Panc1 (cell line): ENCODE data around the gene PELI1.

Source experiments
- POLR2AphosphoS5 ChIP-seq: IDR thresholded peaks from 2 replicates; pipeline ENCODE4 v1.6.1; 2012; ENCODE audit warnings: mild to moderate bottlenecking, low read depth, low read length, moderate library complexity
- SIN3A ChIP-seq: IDR thresholded peaks from 2 replicates; pipeline ENCODE4 v1.6.1; 2012; ENCODE audit warnings: low read depth, mild to moderate bottlenecking, low read length, moderate library complexity, borderline replicate concordance; ENCODE audit not compliant: insufficient read depth
- TF ChIP-seq, protein P1 (sequence below): fragments of 450-650 bp; IDR thresholded peaks from 2 replicates; pipeline ENCODE4 v1.5.1; 2017; ENCODE audit warnings: mild to moderate bottlenecking

GRCh38 chr2:64101141-64101591 lies 43.1 kb downstream of the PELI1 start:
- TF ChIP-seq, protein P1, sequence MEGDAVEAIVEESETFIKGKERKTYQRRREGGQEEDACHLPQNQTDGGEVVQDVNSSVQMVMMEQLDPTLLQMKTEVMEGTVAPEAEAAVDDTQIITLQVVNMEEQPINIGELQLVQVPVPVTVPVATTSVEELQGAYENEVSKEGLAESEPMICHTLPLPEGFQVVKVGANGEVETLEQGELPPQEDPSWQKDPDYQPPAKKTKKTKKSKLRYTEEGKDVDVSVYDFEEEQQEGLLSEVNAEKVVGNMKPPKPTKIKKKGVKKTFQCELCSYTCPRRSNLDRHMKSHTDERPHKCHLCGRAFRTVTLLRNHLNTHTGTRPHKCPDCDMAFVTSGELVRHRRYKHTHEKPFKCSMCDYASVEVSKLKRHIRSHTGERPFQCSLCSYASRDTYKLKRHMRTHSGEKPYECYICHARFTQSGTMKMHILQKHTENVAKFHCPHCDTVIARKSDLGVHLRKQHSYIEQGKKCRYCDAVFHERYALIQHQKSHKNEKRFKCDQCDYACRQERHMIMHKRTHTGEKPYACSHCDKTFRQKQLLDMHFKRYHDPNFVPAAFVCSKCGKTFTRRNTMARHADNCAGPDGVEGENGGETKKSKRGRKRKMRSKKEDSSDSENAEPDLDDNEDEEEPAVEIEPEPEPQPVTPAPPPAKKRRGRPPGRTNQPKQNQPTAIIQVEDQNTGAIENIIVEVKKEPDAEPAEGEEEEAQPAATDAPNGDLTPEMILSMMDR, result no peak
- no peak for TF ChIP-seq POLR2AphosphoS5
- TF ChIP-seq SIN3A, result no peak
